Suprapubic skin (tissue), 4 donors: Measurements from ENCODE around the gene GRIP2. TPM values are rescaled to one million over a fixed set of nuclear protein-coding genes. Genes with fewer than 3 reads are reported as not detected.

Experiments
- DNase-seq, 2 donors: peaks; one replicate each; pipeline ENCODE4 v3.0.0-alpha.2; 2019; ENCODE audit warnings: low spot score in 2 of 2
- H3K27ac ChIP-seq: fragments of 200-600 bp; sonication (generic); one replicate; pipeline ENCODE4 v1.5.1; 2019
- H3K27me3 ChIP-seq: fragments of 200-600 bp; sonication (generic); one replicate; pipeline ENCODE4 v1.5.1; 2019
- H3K36me3 ChIP-seq: fragments of 200-600 bp; sonication (generic); one replicate; pipeline ENCODE4 v1.5.1; 2019
- H3K4me1 ChIP-seq: fragments of 200-600 bp; sonication (generic); one replicate; pipeline ENCODE4 v1.5.1; 2019
- H3K4me3 ChIP-seq: fragments of 200-600 bp; sonication (generic); one replicate; pipeline ENCODE4 v1.5.1; 2019; ENCODE audit warnings: mild to moderate bottlenecking
- H3K9me3 ChIP-seq: fragments of 200-600 bp; sonication (generic); one replicate; pipeline ENCODE4 v1.5.1; 2019
- CTCF ChIP-seq, 2 donors: fragments of 200-600 bp in 1 of 2; fragments of 450-650 bp in 1 of 2; sonication (generic) in 1 of 2; IDR thresholded peaks; one replicate each; pipeline ENCODE4 v1.5.1; 2016 to 2019; ENCODE audit warnings: antibody characterized with exemption in 2 of 2, mild to moderate bottlenecking in 1 of 2, moderate library complexity in 1 of 2
- EP300 ChIP-seq: sonication (generic); formaldehyde crosslinking; IDR thresholded peaks from one replicate; pipeline ENCODE4 v1.6.1; 2017; ENCODE audit warnings: antibody characterized with exemption
- POLR2A ChIP-seq, 2 donors: fragments of 450-650 bp; IDR thresholded peaks; one replicate each; pipeline ENCODE4 v1.6.1; 2017; ENCODE audit warnings: antibody characterized with exemption in 2 of 2, mild to moderate bottlenecking in 2 of 2, moderate library complexity in 2 of 2
- POLR2AphosphoS5 ChIP-seq, 3 donors: sonication (generic); formaldehyde crosslinking; IDR thresholded peaks; one replicate each; pipeline ENCODE4 v1.6.1; 2017; ENCODE audit warnings: antibody characterized with exemption in 3 of 3
- WGBS: methylation state at CpG from one replicate; pipeline ENCODE4 v1.1.5; 2018; 5-methylcytosine and 5-hydroxymethylcytosine counted together
- total RNA-seq, 4 donors: library from RNA; depleted of rRNA; stranded (reverse); fragments of >200 nt; gene quantifications; one replicate each; pipeline ENCODE4 v1.1.0, GENCODE V29; 2016

The GRIP2 gene
- total RNA-seq, 4 donors from 2014 or later: 0.65 to 5.8 (median 3.0) TPM

GRCh38 chr3:14452740-14453710 lies 87.1 kb downstream of the GRIP2 start:
- no peaks in the 10 kb centered on the region for H3K27me3 ChIP-seq
- WGBS: 33% methylated on average over 22 of the region's 25 CpGs
- peak; percentile 94 to 95 for DNase-seq
- H3K4me3 ChIP-seq: no peak overlapping the region
- peaks cover 32% of the 10 kb centered on the region for H3K4me1 ChIP-seq
- H3K9me3 ChIP-seq: no peaks in the 10 kb centered on the region
- peaks cover 21% of the 10 kb centered on the region for H3K36me3 ChIP-seq
- no peak for TF ChIP-seq CTCF (IDR thresholded peaks at IDR 0.05)
- TF ChIP-seq EP300: no peak
- peak in 2 of 3 donors; percentile 22 to 63 for TF ChIP-seq POLR2AphosphoS5 (IDR thresholded peaks at IDR 0.05)
- no peak for TF ChIP-seq POLR2A (IDR thresholded peaks at IDR 0.05)
- H3K27ac ChIP-seq: peak overlapping the region; percentile 85

- Histone ChIP-seq H3K27me3 (no peaks in the 10 kb centered on the region), H3K36me3 (peaks cover 25% of the 10 kb centered on the region), H3K4me3 (no peak overlapping the region), H3K4me1 (peaks cover 32% of the 10 kb centered on the region), H3K27ac (peak overlapping the region; percentile 85), H3K9me3 (no peaks in the 10 kb centered on the region)
- DNase-seq: peak; percentile 88 to 93
- 31% methylated on average over 15 of the region's 17 CpGs for WGBS
- peak in 2 of 3 donors; percentile 36 to 71 for TF ChIP-seq POLR2AphosphoS5 (IDR thresholded peaks at IDR 0.05)
- no peak for TF ChIP-seq EP300
Observed at GRCh38 chr3:14451844-14452739, 88.0 kb downstream of the GRIP2 start.

GRCh38 chr3:14450922-14451606 lies 89.1 kb downstream of the GRIP2 start:
- H3K4me1 ChIP-seq: peaks cover 32% of the 10 kb centered on the region
- TF ChIP-seq POLR2AphosphoS5 (IDR thresholded peaks at IDR 0.05): no peak
- TF ChIP-seq CTCF (IDR thresholded peaks at IDR 0.05): no peak
- no peak for TF ChIP-seq EP300
- no peak for TF ChIP-seq POLR2A (IDR thresholded peaks at IDR 0.05)
- peaks cover 35% of the 10 kb centered on the region for H3K36me3 ChIP-seq
- no peak overlapping the region for H3K27ac ChIP-seq
- no peak overlapping the region for H3K4me3 ChIP-seq
- no peaks in the 10 kb centered on the region for H3K27me3 ChIP-seq
- 94% methylated on average over 5 of the region's 5 CpGs for WGBS
- no peak for DNase-seq
- no peaks in the 10 kb centered on the region for H3K9me3 ChIP-seq

- H3K36me3 ChIP-seq: peaks cover 41% of the 10 kb centered on the region
- no peak for DNase-seq
- WGBS: 95% methylated on average over 3 of the region's 3 CpGs
Observed at GRCh38 chr3:14450506-14450905, 89.6 kb downstream of the GRIP2 start.

More at GRCh38 chr3:14450506-14450905, 89.6 kb downstream of the GRIP2 start:
- Histone ChIP-seq H3K9me3 (no peaks in the 10 kb centered on the region), H3K27me3 (no peaks in the 10 kb centered on the region), H3K27ac (no peak overlapping the region), H3K4me3 (no peak overlapping the region), H3K4me1 (peaks cover 32% of the 10 kb centered on the region)
- TF ChIP-seq POLR2A (IDR thresholded peaks at IDR 0.05) (no peak), POLR2AphosphoS5 (IDR thresholded peaks at IDR 0.05) (no peak), CTCF (IDR thresholded peaks at IDR 0.05) (no peak), EP300 (no peak)
